Measurements from ENCODE around the gene HGFAC.

The HGFAC gene

DNA sequence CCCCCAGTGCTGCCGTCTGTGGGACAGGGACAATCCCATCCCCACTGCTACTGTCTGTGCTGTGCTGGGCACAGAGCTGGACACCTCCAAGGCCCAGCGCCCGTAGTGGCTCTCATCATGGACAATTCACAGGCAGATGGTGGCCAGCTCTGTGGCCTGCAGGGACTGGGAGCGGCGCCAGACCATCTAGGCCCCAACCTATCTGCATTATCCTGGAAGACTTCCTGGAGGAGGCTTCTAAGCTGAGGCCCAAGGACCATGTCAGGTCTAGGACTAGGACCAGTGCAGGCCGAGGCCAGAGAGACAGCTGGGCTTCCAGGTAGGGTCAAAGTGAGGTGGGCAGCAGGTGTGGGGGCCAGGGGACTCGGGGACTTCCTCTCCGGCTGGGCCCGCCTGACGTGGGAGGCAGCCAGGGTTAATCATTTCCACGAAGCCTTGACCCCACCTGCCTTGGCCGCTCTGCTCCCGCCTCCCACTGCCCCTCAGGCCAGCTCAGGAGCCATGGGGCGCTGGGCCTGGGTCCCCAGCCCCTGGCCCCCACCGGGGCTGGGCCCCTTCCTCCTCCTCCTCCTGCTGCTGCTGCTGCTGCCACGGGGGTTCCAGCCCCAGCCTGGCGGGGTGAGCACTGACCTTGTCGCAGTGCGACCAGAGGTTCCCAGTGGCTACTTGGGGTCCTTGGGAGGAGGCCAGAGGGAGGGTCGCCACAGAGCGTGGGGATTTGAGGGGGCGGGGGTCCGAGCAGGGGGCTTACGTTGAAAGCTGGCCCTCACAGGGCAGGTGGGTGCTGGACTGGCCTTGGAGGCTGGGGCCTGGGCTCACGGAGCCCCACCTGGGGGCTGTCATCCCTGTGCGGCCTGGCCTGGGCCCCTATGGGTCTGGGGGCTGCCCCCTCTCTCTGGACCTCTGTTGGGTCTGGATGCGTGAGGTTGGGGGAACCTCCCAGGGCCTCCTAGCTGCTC lies at the start of gene HGFAC:
HGFAC (plus strand) TSS at position 468 of the 959 bp plus-strand sequence; CDS start at position 502, 34 bp downstream.
- no peak for DNase-seq (ENCODE audit: low read depth)

DNA sequence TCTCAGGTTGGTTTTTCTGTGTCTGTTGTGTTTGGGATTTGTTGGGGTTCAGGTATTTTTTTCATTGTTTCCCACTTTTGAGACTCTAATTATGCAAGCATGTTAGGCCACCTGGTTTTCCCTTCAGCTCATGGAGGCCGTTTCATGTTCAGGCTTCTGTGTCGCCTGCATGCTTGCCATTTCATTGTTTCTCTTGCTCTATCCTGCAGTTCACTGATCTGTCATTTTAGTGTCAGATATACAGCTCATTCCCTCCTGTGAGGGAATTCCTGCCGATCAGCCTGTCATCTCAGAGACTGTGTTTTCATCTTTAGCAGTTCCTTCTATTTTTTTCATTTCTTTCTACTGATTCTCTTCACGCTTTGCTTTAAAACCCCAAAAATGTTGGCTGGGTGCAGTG lies 49.4 kb upstream of the HGFAC start:
- DNase-seq (ENCODE audit: low read depth) = no peak

DNA sequence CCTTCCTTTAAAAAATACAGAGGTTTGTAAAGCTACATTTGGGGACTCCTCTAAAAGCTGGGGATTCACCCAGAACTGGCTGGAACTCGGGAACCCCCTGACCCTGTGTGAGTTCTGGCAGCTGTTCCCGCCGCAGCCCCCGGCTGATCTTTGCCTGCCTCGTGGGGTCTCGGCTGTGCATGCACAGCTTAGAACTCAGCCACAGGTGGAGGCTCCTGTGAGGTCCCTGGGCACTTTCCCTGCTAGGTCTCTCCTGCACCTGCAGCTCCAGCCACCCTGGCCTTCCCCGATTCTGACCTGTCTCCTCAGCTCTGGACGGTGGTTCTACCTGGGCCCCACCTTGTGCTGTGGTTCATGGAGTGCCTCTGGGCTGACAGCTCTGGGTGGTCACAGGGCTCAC lies 48.6 kb upstream of the HGFAC start:
- no peak for DNase-seq (ENCODE audit: low read depth)

DNA sequence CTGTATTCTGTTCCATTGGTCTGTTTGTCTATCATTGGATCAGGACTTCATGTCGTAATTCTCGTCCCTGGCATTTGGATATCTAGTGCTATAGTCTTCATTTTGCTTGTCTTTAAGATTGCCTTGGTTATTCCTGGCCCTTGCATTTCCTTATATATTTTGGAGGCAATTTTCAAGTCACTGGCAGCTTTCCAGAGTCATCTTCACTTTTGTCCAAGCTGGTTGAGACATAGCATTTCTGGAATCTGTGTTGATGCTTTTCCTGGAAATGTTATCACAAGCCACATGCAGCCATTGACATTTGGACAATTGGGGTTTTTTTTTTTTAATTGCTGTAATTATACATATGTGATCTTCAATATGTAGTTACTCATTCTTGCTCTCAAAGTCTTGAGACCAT lies 45.2 kb upstream of the HGFAC start:
- DNase-seq (ENCODE audit: low read depth) = no peak

DNA sequence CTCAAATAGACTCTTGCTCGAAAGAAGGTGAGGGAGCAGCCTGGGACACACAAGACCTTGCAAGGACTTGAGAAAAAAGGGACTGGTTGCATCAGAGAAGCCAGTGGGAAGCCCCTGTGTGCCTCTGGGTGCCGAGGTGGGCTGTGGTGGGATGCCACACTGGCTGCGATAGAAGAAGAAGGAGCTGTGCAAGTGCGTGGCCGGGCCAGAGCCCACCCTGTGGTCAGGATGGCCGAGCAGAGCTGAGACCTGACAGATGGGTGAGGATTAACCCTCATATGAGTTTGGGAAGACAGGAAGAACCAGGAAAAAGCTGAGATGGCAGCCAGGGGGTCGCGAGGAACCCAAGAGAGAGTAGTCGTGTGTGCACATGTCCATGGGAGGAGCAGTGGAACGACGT lies 44.6 kb upstream of the HGFAC start:
- no peak for DNase-seq (ENCODE audit: low read depth)

DNA sequence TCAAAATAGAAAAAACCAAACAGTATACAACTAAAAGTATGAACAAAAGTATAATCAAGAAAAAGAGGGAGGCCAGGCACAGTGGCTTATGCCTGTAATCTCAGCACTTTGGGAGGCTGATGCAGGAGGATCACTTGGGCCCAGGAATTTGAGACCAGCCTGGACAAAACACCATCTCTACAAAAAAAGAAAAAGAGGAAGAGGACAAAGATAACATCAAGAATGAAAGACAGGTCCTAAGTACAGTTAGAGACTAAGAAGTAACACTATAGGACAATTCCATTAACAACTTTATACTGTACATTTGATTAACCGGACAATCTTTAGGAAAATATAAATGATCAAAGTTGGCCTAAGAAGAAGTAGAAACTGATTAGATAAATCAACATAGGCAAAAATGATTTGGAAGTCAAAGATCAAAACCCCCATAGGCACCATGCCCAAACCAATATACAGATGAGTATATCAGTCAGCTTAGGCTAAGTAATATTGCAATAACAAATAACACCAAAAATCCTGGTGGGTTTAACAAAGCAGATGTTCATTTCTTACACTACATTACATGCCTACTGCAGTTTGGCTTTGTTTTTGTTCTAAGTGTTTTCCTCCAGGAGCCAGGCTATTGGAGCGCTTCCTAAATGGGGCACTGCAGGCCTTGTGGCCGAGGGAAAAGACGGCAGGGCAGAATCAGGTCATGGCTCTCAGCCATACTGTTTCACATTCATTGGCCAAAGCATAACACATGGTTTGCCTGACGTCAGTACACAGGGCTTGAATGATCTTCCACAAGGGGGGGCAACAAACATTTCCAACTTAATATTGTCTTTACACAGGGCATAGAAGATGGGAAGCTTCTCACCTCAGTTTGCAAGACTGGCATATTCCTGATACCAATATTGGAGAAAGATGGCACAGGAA lies 42.2 kb upstream of the HGFAC start:
- no peak for DNase-seq (ENCODE audit: low read depth)

DNA sequence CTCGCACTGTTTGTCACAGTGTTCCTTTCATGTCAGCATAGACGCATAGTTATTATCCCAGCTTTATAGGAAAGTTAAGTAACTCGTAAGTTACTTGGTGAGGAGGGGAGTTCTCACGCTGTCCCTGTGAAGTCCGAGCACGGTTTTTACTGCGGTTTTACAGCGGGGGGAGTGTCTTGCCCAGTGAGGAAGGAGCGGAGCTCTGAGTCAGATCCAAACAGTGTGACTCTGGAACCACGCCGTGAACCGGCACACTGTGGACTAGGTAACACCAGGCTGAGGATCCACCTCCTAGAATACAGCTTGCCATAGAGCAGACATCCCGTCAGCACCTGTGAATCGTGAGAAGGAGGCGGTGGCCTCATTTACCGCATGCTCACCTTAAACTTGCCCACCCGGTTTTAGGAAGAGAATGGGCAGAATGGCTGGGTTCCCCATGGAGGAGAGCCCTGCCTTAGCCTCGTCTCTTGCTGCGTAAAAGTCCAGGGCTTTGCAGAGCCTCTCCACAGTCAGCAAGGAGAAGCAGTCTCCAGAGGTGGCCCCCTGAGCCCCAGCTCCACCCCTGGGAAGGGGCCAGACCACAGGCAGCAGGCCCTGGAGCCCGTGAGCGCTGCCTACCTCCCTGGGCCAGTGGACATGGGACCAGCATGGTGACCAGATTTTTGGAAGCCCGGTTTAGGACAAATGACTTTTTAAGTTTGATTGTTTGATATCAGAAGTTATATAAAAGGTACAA lies 40.2 kb upstream of the HGFAC start:
- DNase-seq (ENCODE audit: low read depth) = no peak

DNA sequence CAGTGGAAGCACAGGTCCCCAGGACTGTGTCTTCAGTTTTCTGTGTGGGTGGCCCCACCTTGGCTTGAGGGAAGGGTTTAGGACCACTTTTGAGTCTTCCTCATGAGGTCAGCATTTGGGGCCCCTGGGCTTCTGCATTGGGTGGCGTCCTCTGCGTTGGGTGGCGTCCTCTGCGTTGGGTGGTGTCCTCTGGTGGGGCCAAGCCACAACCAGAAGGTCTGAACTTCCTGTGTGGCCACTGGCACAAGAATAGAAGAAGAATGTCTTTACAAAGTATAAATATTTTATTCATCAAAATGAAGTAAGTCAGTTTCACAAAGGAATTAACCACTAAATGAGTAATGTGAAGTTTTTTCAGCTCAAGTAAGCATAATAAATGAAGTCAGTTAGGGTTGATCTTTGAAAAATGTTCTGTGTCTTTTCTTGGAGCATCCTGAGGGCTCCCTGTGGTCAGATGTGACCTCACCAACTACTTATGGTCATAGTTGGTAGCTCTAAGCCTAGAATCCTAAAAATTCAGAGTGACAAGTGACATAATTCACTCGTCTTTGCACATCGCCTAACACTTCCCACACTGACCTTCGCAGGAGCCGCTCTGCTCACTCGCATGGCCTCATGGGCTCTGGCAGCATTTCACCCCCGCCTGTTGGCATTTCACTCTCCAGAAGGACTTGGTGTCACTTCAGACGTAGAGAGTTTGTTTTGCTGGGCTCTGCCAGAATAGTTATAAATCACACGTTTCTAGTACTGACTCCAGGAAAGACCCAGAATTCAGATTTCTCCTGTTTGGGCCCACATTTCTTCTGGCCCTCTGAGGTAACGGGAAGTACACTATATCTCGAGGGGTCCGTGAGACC lies 39.0 kb upstream of the HGFAC start:
- no peak for DNase-seq (ENCODE audit: low read depth)

DNA sequence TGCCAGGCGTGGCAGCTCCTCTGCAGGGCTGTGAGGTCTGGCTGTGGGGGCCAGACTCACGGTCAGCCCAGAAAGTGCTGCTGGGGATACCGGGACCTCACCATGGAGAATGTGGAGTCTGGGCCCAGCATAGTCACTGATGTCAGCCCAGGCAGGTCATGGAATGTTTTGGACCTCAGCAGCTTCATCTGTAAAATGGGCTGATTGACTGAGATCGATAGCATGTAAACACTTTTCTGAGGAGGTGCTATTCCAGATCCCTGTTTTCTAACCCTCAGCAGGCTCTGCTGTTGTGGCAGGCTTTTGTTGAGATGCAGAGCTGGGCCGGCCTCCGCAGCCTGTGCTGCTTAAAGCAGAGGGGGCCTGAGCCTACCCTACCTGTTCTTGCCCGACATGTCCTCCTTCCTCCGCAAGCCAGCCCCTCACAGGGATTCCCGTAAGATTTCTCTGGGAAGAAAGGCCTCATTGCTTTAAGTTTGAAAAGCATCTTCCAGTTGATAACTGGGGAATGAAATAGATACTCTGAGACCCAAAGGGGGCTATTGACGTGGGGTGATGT lies 38.3 kb upstream of the HGFAC start:
- DNase-seq (ENCODE audit: low read depth) = no peak

DNA sequence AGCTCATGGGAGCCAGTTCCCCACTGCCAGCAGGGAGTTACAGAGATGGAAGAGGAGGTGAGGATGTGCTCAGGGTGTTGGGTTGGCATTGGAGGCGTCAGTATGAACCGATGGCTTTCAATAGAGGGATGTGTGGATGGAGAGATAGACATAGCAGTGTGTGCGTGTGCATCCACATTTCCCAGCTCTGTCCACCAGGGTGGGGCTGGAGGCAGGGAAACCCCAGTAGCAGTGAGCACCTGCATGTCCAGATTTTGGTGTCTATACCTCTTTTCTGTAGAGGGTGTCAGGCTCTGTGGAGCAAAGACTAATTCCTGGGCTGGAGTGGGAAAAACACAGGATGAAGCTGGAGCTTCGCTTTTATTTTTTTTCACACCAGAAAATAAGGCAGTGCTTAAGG lies 37.2 kb upstream of the HGFAC start:
- no peak for DNase-seq (ENCODE audit: low read depth)

DNA sequence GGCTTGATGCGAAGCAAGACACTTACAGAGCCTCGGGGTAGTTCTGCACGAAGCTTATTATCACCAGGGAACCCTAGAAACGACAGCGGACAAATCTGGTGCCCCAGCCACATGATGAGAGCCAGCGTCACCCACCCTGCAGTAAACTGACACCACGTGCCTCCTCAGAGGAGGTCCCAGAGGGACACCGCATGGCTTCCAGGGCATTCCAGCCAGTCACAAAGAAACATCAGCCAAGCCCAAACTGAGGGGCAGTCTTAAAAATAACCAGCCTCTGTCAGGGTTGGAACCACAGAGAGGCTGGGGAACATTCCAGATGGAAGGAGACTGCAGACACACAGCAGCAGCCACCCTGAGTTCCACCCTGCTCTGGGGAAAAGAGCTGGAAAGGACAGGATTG lies 36.6 kb upstream of the HGFAC start:
- DNase-seq (ENCODE audit: low read depth) = no peak

DNA sequence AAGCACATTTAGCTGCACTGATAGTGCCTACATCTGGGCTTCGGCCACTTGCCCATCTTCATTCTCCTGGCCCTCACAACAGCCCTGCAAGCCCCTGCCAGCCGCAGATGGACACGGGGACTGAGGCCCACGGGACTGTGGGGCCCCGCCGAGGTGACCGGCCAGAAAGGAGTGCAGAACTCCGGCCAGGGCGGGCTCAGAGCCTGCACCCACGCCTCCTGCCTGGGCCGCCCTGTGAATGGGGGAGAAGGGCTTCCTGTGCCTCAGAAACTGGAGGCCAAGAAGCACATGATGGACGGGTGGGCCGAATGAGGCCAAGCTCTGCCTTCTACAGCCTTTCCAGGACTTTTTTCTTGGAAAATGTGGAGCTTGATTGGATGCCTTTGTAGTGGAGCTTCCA lies 35.7 kb upstream of the HGFAC start:
- DNase-seq (ENCODE audit: low read depth) = no peak

DNA sequence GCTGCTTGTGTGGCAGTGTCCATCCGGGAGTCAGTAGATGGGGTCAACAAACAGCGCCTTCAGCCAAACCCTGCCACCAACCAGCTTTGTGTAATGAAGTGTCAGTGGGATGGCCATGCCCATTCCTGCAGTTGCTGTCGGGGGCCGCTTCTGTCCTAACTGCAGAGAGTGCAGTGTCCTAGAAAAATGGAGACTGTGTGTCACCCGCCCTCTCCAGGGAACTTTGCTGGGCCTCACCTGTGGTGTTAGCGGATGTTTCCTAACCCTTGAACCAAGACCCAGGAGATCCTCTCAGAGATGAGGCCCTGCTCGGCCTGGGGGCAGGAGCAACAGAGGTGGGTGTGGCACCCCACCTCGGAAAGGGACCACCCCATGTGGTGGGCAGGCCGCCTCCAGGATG lies 35.3 kb upstream of the HGFAC start:
- DNase-seq (ENCODE audit: low read depth) = no peak

DNA sequence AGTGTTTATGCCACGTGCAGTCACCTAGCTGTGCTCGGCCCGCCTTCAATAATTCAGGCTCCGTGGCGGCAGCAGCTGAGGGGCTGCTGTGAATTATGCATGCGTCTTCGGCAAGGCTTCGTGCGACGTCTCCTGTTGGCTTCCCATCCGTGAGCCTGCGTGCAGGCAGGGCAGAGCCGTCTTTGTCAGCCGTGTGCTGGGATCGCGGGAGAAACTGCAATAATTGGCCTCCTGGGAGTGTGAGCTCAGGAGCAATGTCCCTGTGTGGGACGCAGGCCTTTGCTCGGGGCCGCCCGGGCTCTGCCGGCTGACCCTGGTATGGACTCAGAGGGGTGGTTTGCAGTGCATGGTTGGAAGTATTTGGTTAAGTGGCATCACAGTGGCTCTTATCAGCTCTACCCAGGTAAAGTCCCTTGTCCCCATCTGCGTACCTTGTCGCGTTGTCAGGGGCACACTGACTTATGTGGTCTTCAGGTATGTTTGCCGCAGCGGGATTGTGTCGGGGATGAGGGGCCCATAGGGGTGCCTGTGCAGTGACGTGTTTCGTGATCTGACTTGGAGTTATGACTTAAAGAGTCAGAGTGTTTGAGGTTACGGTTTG lies 34.5 kb upstream of the HGFAC start:
- DNase-seq (ENCODE audit: low read depth) = no peak

DNA sequence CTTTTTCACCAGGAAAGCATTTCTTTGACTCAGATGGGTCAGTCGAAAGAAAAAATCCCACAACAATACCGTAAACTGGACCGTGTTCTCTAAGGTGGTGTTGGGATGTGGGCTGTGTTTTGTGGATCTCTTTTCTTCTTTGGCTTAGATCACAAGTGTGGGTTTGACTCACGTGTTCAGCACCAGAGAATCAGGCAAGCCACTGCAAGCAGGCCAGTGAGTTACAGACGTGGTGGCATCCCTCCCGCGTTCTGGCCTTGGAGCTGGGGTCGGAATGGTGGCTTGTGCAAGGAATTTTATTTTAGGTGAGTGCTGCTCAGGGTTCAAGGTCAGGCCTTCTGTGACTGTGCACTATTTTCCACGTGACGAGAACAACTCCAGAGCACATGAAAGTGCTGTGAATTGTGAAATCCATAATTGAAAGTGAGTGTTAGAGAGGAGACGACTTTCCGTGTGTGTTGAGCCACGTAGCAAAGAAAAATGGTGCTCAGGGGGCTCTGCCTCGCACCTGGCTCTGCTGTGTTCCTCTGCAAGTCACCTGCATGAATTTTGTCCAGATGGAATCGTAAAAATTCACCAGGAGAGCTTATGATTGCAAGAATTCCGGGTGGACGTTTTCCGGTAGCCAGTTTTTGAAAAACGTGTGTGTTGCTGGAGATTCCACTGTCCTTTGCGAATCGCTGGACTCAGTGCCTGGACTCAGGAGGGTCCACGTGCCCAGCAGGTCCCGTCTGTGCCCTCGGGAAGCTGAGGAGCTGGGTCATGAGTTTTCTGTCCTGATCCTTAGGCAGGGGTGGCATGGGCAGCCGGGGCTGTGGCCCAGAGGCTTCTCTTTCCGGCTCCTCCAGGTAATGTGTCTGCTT lies 33.6 kb upstream of the HGFAC start:
- no peak for DNase-seq (ENCODE audit: low read depth)

DNA sequence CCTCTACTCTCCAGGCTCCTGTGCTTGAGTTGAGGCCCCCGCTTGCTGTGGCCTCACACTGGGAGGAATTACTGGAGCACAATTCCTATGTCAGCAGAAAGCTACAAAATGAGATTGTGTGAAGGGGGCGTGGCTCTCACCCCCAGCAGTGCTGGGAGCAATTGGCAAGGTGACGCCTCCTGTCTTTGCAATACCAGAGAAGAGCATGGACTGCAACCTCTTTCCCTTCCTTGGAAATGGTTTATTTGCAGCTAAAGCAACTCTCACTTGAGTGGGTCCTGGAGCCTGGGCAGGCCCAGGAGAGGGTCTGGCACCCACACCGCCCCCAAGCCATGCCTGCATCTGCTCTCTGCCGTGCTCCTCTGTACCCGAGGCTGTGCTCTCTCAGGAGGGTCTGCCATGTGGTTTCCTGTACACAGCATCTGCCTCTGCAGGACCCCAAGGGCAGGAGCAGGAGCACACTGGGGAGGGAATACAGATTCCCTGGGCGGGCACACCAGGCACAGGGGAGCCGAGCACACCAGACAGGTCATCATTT lies 32.9 kb upstream of the HGFAC start:
- no peak for DNase-seq (ENCODE audit: low read depth)

DNA sequence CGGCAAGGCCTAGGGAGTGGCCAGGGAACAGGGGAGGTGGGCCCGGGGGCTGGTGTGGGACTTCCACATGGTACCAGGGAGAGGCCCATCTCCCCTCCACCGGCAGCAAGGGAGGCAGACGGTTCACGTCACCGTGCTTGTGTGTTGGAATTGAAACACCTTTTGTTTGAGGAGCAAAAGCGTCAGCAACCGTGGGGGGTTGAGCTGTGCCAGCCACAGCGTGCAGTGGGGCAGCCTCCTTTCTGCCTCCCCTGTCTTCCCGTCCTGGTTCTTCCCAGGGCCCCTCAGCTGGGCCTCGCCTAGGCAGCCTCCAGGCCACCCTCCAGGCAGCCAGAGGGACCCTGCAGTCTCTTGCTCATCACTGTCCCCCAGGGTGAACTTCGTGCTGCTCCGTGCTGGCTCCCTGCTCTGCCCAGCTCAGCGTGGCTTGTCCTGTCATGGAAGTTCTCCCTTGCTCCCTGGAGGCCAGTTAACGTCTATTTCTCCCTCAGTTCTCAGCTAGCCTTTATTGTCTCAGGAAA lies 32.1 kb upstream of the HGFAC start:
- no peak for DNase-seq (ENCODE audit: low read depth)

DNA sequence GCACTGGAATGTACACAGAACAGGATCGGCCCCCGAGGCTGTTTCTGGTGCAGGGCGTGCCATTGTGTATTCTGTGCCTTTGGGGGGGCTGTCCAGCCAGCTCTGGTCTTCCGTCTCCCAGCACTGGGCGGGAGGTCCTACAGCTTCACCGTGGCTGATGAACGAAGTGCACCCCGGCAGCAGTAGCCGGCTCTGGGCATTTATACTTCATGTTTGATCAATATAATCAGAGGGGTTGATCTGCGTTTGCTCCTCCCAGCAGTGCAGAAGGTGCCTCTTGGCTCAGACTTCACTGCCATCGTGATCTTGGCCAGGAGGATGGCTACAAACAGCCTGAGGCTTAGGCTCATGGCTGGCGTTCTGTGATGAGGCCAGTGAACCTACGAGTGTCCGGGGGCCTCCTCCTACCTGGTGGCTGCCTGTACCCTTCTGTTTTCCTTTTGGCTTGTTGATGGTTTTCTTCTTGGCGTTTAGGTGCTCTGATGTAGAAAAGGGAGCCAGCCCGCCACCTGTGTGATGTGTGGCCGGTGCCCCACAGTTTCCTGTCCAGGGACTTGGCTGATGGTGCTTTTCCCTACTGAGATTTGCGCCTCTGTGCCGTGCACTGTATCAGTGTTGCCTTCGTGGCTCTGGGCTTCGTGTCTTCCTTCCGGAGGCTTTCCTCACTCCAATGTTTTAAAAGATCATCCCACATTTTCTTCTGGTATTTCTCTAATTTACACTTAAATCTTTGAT lies 31.2 kb upstream of the HGFAC start:
- DNase-seq (ENCODE audit: low read depth) = no peak

Data from T-helper 22 cell (primary cell).